ENCODE data around the gene VPS51.

DNA sequence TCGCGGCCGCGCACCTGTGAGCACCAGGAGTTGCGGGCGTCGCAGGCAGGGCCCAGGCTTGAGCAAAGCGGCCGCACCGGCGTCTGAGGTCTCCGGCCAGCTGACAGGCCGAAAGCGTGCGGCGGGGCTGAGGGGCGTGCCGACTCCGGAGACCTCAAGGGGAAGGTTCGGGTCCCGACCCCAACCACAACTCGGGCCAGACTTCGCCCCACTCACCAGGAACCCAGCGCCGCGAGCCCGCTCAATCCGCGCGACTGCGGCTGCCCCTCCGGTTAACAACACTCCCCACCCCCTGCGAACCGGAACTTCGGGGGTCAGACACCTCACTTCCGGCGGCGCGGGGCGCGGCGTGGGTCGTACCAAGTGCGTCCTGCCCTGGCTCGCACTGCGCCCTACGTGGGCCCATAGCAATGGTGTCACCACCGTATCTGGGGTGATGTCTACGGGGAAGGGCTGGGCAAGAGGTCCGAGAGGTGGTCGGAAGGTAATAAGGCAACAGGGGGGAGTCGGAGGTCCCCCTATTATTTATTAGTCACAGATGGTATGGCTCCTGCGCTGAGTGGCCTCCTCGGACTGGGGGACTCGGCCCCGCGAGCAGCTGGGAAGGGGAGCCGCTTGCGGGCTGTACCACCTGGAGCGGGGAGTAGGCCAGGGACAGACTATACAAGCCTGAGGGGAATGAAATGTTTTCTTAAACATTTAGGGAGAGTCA is 38.4 kb downstream of the VPS51 start, which contains the start of gene SYVN1:
- TF ChIP-seq, protein P1, sequence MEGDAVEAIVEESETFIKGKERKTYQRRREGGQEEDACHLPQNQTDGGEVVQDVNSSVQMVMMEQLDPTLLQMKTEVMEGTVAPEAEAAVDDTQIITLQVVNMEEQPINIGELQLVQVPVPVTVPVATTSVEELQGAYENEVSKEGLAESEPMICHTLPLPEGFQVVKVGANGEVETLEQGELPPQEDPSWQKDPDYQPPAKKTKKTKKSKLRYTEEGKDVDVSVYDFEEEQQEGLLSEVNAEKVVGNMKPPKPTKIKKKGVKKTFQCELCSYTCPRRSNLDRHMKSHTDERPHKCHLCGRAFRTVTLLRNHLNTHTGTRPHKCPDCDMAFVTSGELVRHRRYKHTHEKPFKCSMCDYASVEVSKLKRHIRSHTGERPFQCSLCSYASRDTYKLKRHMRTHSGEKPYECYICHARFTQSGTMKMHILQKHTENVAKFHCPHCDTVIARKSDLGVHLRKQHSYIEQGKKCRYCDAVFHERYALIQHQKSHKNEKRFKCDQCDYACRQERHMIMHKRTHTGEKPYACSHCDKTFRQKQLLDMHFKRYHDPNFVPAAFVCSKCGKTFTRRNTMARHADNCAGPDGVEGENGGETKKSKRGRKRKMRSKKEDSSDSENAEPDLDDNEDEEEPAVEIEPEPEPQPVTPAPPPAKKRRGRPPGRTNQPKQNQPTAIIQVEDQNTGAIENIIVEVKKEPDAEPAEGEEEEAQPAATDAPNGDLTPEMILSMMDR (IDR thresholded peaks at IDR 0.05), result peak in 1 of 7 experiments; percentile 17
- peak; percentile 96 to 99 (median 98) for TF ChIP-seq POLR2A (IDR thresholded peaks at IDR 0.05)
